ENCODE measurements around the gene LYSMD3.
"Not testable (repeated sequence)": the region's sequence is repeated elsewhere in the genome, so short reads cannot be mapped to it uniquely, and the experiment has no call there.

The LYSMD3 gene

GRCh38 chr5:90529194-90529938, at the start of gene LYSMD3:
TSS of gene LYSMD3 (minus strand) at chr5:90529584. CDS start at chr5:90525289, 4,295 bp downstream.
- DNase-seq, result peak; percentile 96 to 97

- DNase-seq, result not testable (repeated sequence)
Measured at GRCh38 chr5:90576566-90576965, 47.2 kb upstream of the LYSMD3 start.

- no peak for DNase-seq
Measured at GRCh38 chr5:90575712-90576111, 46.3 kb upstream of the LYSMD3 start.

GRCh38 chr5:90571147-90571773, 41.9 kb upstream of the LYSMD3 start:
- no peak for DNase-seq

GRCh38 chr5:90570034-90570433, 40.6 kb upstream of the LYSMD3 start:
- DNase-seq, result no peak

GRCh38 chr5:90569084-90569483, 39.7 kb upstream of the LYSMD3 start:
- no peak for DNase-seq

GRCh38 chr5:90565491-90565890, 36.1 kb upstream of the LYSMD3 start:
- no peak for DNase-seq

GRCh38 chr5:90563108-90563507, 33.7 kb upstream of the LYSMD3 start:
- no peak for DNase-seq

- DNase-seq, result no peak
Measured at GRCh38 chr5:90562341-90562740, 33.0 kb upstream of the LYSMD3 start.

- DNase-seq, result no peak
Measured at GRCh38 chr5:90561766-90562165, 32.4 kb upstream of the LYSMD3 start.

- no peak for DNase-seq
Measured at GRCh38 chr5:90560771-90561170, 31.4 kb upstream of the LYSMD3 start.

GRCh38 chr5:90558344-90559192, 29.2 kb upstream of the LYSMD3 start, which contains the start of gene ADGRV1:
TSS of gene ADGRV1 (plus strand) at chr5:90558797. CDS start at chr5:90558896, 99 bp downstream.
- DNase-seq, result no peak

GRCh38 chr5:90557871-90558270, 28.5 kb upstream of the LYSMD3 start:
- DNase-seq, result no peak

GRCh38 chr5:90557391-90557790, 28.0 kb upstream of the LYSMD3 start:
- DNase-seq, result no peak

GRCh38 chr5:90555666-90556065, 26.3 kb upstream of the LYSMD3 start:
- DNase-seq, result no peak

GRCh38 chr5:90554358-90555006, 25.1 kb upstream of the LYSMD3 start:
- DNase-seq, result no peak

GRCh38 chr5:90553711-90554110, 24.3 kb upstream of the LYSMD3 start:
- no peak for DNase-seq

GRCh38 chr5:90551376-90551775, 22.0 kb upstream of the LYSMD3 start:
- no peak for DNase-seq

GRCh38 chr5:90550963-90551362, 21.6 kb upstream of the LYSMD3 start:
- no peak for DNase-seq

GRCh38 chr5:90549729-90550275, 20.4 kb upstream of the LYSMD3 start:
- DNase-seq, result no peak

GRCh38 chr5:90549223-90549622, 19.8 kb upstream of the LYSMD3 start:
- no peak for DNase-seq

- no peak for DNase-seq
Measured at GRCh38 chr5:90548069-90548593, 18.7 kb upstream of the LYSMD3 start.
